GM18907 (cell line): ENCODE measurements around the gene ZIK1.

Experiments used
- ATAC-seq: cut with Tn5 transposase; IDR thresholded peaks from one replicate; pipeline ENCODE4 v1.9.1; 2021; ENCODE audit warnings: mild to moderate bottlenecking, moderate library complexity; ENCODE audit not compliant: unreplicated experiment

The ZIK1 gene

GRCh38 chr19:57606931-57607330, 23.0 kb downstream of the ZIK1 start:
- ATAC-seq, result no peak

GRCh38 chr19:57611113-57611512, 27.2 kb downstream of the ZIK1 start:
- ATAC-seq, result no peak

DNA sequence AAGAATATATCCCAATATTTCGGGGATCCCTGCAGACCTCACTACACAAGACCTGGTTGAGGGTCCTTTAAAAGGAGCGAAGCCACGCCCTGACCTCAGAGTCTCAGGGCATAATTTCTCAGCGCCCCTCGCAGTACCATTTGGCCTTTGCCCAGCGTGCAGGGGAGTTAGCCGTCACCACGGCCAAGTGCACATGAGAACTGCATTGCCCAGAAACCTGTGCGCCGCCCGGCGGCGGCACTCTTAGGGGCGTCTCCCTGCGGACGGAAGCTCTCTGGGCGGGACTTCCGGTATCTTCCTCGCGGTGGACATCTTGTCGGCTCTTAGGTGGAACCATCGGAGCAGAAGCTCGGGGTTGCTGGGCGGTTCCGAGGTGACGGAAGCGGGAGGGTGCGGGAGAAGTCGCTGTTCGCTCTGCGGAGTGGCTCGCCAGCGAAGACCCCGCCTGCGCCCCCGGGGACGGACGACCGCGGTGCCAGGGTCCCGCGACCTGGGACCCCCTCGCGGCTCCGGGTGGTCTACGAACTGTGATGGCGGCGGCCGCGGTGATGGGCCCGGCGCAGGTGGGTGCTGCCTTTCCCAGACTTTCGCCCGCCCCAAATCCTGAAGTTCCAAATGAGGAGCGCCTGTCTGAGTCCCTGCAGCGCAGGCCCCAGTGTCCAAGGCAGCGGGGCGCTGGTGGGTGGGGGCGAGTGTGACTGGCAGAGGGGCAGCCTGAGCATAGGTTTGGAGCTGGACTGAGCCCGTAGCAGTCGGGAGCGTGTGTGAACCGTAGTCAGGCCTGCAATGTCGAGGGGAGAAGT, 30.2 kb downstream of the ZIK1 start, which contains the start of gene ZNF134:
TSS of gene ZNF134 (plus strand) at position 302 of the 803 bp plus-strand sequence. CDS start 5,227 bp downstream, outside the sequence.
- ATAC-seq, result peak; percentile 93

GRCh38 chr19:57615346-57615745, 31.4 kb downstream of the ZIK1 start:
- ATAC-seq, result no peak

- ATAC-seq, result no peak
Observed at GRCh38 chr19:57620673-57621348, 36.9 kb downstream of the ZIK1 start.

DNA sequence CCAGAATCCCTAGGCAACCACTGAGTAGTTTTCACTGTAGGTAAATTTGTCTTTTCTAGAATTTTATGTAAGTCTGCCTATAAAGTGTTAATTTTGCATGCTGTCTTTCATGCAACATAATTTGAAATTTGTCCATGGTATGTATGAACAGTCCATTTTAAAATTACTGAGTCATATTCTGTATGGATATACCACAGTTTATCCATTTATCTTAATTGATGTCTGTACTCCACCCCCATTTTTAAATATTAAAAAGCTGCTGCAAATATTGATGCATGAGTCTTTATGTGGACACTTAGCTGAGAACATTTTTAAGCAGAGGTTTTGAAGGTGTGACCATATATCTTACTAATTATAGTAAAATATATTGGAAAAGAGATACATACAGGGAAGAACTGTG, 39.1 kb downstream of the ZIK1 start:
- ATAC-seq, result no peak

GRCh38 chr19:57632987-57633831, 49.3 kb downstream of the ZIK1 start, which contains the start of gene ZNF211:
Gene ZNF211 (plus strand): TSS chr19:57633168. CDS start chr19:57633347, 179 bp downstream.
- peak; percentile 98 for ATAC-seq

- no peak for ATAC-seq
Observed at GRCh38 chr19:57633832-57634131, 49.8 kb downstream of the ZIK1 start.

DNA sequence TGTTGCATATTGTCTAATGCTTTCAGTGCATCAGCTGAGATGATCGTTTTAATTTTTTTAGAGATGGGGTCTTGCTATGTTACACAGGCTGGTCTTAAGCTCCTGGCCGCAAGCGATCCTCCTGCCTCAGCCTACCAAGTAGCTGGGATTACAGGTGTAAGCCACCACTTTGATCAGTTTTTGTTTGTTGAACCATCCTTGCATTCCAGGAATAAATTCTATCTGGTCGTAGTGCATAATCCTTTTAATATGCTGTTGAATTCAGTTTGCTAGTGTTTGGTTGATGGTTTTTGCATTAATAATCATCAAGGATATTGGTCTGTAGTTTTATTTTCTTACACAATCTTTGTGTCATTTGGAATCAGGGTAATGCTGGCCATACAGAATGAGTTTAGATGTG, 53.4 kb downstream of the ZIK1 start:
- ATAC-seq, result no peak

DNA sequence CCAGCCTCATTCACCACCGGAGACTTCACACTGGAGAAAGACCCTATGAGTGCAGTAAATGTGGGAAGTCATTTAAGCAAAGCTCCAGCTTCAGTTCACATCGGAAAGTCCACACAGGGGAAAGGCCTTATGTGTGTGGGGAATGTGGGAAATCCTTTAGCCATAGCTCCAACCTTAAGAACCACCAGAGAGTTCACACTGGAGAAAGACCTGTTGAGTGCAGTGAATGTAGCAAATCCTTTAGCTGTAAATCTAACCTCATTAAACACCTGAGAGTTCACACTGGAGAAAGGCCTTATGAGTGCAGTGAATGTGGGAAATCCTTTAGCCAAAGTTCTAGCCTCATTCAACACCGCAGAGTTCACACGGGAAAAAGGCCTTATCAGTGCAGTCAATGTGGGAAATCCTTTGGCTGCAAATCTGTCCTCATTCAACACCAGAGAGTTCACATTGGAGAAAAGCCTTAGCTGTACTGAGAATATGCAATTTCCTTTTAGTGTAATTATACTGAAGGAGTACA, 57.8 kb downstream of the ZIK1 start:
- ATAC-seq, result no peak

- ATAC-seq, result no peak
Observed at GRCh38 chr19:57642396-57643046, 58.6 kb downstream of the ZIK1 start.
